OCI-LY3 (cell line): ENCODE data around the gene FLOT1.
"Not testable (repeated sequence)": the region's sequence is repeated elsewhere in the genome, so short reads cannot be mapped to it uniquely, and the experiment has no call there.

Experiments used
- CTCF ChIP-seq: fragments of 200-600, 300-600 bp; sonication (generic); IDR thresholded peaks from 2 replicates; pipeline ENCODE4 v1.5.1; 2014; ENCODE audit warnings: antibody characterized with exemption, low read length, low read depth
- EZH2phosphoT487 ChIP-seq: fragments of 200-600 bp; shearing (Covaris generic); IDR thresholded peaks from 2 replicates; pipeline ENCODE4 v1.6.1; 2018; ENCODE audit warnings: antibody characterized with exemption, mixed run types, low read depth

- not testable (repeated sequence) for TF ChIP-seq CTCF, EZH2phosphoT487
Observed at GRCh38 chr6:30756405-30757003, 14.0 kb upstream of the FLOT1 start.
